Esophagus muscularis mucosa (tissue), 4 donors: ENCODE results near the gene C10orf71.

Source experiments
- EP300 ChIP-seq: sonication (generic); formaldehyde crosslinking; IDR thresholded peaks from one replicate; pipeline ENCODE4 v1.6.1; 2017; ENCODE audit warnings: antibody characterized with exemption
- POLR2A ChIP-seq: fragments of 450-650 bp; IDR thresholded peaks from one replicate; pipeline ENCODE4 v1.6.1; 2017; ENCODE audit warnings: antibody characterized with exemption, moderate library complexity, mild to moderate bottlenecking, low read depth
- POLR2AphosphoS5 ChIP-seq, 2 donors: sonication (generic); formaldehyde crosslinking; IDR thresholded peaks; one replicate each; pipeline ENCODE4 v1.6.1; 2017; ENCODE audit warnings: antibody characterized with exemption in 2 of 2
- TF ChIP-seq, protein P1 (sequence below), 3 experiments: fragments of 200-600 bp in 2 of 3; fragments of 450-650 bp in 1 of 3; sonication (generic) in 2 of 3; IDR thresholded peaks; one replicate each; pipeline ENCODE4 v1.5.1; 2017 to 2019; ENCODE audit warnings: antibody characterized with exemption in 3 of 3, mild to moderate bottlenecking in 2 of 3, moderate library complexity in 1 of 3

DNA sequence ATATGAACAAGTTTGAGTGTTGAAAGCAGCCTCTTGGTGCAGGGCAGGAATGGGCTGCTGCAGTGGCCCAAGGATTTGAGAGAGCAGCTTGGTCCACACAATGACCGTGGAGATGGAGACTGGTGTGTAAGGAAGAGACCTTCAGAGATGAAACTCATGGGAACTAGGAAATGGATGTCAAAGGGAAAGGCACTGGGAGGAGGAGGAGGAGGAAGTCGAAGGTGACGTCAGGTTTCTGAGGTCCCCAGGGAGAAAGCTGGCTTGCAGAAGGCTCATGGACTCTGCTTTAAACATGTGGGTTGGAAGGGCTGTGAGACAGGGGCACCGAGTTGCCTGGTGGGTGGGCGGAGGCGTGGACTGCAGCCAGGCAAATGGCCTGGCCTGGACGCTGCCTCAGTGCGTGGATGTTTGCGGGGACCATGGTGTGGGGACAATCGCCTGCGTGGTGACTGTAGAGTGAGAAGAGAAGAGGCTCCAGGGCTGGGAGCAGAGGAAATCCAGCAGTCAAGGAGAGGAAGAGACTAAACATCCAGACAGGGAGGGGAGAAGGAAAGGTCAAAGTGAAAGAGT lies 14.6 kb downstream of the C10orf71 start:
- TF ChIP-seq, protein P1, sequence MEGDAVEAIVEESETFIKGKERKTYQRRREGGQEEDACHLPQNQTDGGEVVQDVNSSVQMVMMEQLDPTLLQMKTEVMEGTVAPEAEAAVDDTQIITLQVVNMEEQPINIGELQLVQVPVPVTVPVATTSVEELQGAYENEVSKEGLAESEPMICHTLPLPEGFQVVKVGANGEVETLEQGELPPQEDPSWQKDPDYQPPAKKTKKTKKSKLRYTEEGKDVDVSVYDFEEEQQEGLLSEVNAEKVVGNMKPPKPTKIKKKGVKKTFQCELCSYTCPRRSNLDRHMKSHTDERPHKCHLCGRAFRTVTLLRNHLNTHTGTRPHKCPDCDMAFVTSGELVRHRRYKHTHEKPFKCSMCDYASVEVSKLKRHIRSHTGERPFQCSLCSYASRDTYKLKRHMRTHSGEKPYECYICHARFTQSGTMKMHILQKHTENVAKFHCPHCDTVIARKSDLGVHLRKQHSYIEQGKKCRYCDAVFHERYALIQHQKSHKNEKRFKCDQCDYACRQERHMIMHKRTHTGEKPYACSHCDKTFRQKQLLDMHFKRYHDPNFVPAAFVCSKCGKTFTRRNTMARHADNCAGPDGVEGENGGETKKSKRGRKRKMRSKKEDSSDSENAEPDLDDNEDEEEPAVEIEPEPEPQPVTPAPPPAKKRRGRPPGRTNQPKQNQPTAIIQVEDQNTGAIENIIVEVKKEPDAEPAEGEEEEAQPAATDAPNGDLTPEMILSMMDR (IDR thresholded peaks at IDR 0.05): no peak
- TF ChIP-seq POLR2AphosphoS5 (IDR thresholded peaks at IDR 0.05): no peak
- no peak for TF ChIP-seq POLR2A
- no peak for TF ChIP-seq EP300
